HG03378 (cell line): ENCODE data around the gene TRIM25.

Experiments
- ATAC-seq: cut with Tn5 transposase; IDR thresholded peaks from one replicate; pipeline ENCODE4 v1.9.1; 2021; ENCODE audit warnings: mild to moderate bottlenecking, moderate library complexity; ENCODE audit not compliant: unreplicated experiment

Gene TRIM25

DNA sequence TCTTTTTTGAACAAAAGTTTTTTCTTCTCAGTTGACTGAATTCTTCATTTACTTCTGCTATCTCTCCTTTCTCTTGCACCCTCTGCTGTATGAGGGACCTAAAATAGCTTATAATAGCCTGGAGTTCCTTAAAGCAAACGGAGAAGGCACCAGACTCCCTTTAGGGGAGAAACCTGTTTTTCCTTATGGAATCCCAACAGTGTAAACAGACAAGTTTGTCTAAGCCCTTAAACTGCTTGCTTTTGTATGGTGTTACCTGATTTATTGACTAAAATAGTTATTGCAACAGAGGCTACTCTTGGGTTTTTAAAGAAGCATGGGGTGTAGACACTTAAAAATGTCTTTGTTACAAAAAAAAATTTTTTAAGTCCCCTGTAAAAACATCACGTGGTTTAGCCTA is 12.9 kb upstream of the TRIM25 start:
- ATAC-seq: no peak

DNA sequence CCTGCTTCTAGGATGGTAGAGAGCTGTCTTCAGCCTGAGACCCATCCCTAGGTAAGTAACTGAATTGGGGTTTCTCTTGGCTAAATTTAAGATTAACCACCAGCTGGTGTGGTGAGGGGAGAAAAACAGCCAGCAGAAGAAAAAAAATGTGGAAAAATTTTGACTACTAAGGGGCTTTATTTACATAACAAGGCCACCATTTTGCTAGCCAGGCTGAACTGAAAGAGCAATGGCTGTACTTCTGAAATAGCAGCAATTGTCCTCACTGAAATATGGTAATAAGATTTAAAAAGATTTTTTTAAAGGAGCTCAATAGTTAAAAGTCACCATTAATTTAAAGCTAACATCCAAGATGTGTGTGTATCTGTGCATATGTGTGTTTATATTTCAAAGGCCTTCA is 12.4 kb upstream of the TRIM25 start:
- ATAC-seq: no peak

DNA sequence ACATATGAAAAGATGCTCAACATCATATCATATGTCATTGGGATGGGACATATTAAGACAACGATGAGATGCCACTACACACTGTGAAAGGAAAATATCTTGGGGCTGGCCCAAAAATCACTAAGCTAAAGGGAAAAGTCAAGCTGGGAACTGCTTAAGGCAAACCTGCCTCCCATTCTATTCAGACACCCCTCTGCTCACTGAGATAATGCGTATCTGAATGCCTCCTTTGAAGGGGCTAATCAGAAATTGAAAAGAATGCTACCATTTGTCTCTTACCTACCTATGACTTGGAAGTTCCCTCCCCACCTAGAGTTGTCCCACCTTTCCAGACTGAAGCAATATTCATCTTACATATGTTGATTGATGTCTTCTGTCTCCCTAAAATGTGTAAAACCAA is 11.2 kb upstream of the TRIM25 start:
- no peak for ATAC-seq

DNA sequence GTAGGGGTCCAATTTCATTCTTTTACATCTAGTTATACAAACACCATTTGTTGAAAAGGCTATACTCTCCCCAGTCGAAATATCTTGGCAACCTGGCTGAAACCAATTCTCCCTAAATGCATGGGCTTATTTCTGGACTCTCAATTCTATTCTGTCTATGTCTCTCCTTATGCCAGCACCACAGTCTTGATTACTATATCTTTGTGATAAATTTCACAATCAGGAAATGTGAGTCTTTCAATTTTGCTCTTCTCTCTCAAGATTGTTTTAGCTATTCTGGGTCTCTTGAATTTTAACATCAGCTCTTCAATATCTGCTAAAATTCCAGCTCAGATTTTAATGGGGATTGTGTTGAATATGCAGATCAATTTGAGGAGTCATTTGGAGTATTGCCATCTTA is 5.9 kb upstream of the TRIM25 start:
- no peak for ATAC-seq

DNA sequence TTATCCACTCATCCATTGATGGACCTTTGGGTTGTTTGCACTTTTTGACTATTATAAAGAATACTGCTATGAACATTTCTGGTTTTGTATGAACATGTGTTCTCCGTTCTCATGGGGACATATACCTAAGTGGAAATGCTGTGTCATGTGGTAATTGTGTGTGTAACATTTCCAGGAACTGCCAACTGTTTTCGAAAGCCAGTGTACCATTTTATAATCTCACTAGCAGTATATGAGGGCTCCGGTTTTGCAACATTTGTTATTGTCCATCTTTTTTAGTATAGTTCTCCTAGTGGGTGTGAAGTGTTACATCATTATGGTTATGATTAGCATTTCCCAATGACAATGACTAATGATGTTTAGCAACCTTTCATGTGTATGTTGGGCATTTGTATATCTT is 5.1 kb upstream of the TRIM25 start:
- ATAC-seq: no peak

DNA sequence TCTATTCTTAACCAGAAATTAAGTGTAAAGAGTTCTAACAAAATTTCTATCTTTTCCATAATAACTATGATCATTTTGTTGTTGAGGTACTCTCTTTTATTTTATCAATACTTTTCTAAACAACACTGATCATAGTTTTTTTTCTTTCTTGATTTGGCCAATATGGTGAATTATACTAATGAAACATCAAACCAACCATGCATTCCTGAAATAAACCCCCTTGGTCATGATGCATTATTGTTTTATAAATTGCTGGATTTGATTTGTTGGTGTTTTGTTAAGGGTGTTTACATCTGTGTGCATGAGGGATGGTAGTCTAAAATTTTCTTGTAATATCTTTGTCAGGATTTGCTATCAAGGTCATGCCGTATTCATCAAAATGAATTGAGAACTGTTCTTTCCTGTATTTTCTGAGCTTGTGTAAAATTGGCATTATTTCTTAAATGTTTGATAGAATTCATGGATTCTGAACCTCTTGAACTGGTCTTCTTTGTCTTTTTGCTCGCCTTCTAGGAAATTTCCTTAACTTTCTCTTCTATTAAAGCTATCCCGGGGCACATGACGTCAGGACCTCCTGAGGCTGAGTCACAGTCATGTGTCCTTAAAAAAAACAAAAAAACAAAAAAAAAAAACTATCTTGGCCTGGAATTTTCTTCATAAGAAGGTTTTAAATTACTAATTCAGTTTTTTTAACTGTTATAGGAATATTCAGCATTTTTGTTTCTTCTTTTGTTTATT is 3.9 kb upstream of the TRIM25 start:
- no peak for ATAC-seq

DNA sequence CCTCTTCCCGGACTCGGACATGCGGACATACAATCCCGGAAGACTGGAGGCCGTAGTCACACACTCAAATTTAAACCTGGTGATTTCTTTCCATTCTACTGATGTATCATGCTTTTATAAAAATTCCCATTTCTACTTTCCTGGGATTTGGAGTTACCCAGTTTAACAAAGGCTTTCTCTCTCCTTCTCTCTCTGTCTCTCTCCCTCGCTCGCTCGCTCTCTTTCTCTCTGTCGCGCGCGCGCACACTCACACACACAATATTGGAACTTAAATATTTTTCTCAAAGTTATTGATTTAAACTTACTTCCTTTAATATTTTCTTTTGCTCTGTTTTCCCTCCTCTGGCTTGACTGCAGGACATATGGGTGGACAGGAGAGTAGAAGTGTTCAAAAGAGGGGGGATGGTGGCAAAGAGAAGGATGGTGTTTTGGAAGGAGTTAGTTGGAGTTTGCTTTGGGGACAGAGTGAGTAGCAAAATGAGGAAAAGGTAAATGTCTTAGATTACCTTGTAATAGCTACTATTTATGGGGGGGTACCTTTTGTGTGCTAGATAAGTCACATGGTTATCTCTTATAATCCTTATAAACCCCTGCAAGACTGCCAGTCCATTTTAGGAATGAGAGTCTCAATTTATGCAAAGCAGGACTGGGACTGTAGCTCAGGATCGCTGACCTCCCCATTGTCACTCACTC is 878 bp upstream of the TRIM25 start:
- no peak for ATAC-seq

DNA sequence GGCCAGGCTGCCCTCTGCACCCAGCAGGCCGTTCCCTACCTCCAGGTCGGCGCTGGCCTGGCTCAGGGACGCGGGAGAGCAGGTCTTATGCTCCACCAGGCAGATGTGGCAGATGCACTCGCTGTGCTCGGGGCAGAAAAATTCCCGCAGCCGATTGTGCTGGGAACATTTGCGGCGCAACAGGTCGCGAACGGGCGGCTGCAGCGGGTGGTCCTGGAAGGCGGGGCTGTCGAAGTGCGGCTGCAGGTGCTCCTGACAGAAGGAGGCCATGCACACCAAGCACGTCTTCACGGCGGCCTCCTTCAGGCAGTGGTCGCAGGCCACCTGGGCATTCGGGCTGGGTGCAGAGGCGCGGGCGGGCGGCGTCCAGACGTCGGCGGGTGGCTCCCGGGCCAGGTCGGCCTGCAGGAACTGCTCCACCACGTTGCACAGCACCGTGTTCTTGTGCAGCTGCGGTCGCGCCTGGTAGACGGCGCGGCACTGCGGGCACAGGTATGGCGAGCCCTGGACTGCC is 439 bp downstream of the TRIM25 start:
- peak; percentile 24 for ATAC-seq

DNA sequence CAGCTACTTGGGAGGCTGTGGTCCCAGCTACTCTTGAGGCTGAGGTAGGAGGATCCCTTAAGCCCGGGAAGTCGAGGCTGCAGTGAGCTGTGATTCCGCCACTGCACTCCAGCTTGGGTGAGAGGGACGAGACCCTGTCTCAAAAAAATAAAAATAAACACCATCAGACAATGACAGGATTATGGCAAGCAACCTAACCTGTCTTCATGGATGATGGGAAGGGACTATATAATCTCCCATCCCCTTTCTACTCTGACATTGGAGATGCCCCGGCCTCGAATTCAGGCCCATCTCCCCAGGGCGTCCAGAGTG is 893 bp downstream of the TRIM25 start:
- no peak for ATAC-seq

DNA sequence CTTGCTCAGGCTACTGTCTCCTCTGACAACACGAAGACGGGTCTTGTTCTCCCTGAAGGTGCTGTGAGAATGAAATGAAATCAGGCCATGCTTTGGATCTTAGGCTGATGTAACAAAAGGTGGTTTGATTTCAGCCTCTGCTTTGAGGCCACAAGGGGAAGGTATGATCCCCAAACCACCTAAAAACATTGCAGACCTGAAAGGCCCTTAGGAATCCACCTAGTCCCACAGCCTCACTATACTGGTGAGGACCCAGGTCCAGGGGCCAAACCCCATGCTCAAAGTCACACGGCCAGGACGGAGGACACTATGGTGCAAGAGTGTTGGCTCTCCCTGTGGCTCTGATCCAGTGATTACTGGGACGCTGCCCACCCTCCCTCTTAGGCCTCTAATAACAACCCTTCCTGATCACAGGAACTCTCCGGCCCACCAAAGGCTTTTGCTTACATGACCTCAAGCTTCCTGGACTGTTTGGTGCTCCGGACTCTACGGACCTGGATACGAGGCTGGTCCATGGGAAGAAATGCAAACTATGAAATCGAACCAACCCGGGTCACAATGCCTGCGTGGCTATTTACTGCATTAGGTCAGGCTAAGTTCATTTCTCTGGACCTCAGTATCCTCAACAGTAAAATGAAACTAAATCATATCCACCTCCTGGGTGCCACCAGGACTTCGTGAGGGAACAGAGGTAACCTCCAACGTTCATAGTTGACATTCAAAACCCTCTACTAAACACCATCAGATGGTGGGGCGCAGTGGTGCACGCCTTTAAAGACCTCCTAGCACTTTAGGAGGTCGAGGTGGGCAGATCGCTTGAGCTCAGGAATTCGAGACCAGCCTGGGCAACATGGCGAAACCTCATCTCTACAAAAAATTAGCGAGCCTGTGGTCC is 1.5 kb downstream of the TRIM25 start:
- ATAC-seq: no peak

DNA sequence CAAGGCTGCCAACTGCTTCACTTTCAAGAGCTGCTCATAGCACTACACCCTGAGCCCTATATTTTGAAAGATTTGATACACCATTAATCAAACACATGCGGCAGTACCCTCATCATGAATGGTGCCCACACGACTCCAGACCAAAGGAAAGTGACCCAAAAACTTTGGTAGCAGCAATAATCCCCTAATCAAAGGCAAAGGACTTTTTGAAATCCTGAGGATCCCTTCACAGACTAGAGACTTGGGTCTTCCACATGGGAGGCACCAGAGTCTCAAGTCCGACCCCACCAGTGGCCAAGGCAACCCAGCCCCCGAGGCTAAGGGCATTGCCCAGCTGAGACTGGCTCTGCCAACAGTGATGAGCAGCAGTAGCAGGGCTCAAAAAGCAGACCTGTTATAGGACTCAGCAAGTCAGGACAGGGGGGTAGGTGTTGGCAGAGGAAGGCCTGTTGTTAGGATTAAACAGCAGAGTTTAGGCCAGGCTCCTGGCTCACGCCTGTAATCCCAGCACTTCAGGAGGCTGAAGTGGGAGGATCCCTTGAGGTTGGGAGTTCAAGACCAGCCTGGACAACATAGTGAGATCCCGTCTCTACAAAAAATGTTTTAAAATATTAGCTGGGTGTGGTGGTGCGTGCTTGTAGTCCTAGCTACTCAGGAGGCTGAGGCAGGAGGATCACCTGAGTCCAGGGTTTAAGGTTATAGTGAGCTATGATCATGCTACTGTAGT is 3.2 kb downstream of the TRIM25 start:
- ATAC-seq: no peak

DNA sequence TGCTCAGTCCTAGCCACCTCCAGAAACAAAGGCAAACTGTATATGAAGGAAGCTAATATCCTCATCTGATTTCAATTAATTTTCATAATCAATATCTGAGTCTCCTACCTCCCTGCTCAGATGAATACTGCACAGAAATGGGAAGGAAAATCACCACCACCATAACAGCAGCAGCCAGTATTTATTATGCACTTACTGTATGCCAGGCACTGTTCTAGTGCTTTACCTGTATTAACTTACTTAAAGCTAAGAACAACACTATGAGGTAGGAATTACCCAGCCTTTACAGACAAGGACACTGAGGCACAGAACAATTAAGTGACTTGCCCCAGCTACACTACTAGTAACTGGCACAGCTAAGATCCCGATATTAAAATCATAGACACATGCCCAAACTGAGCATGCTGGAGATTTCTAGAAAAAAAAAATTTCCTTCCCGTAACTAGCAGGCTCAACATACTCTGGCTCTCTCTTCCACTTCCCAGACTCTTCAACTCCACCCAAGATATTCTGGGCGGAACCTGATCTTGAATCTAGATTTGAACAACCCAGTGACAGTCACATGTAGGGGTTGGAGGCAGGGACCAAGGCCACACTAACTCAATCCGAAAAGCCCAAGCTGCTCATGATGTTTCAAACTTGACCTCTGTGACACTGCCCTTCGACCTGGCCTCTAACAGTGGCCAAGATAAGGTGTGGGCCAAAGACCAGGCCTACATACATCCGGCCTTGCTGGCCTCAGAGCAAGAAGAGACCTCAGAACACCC is 3.9 kb downstream of the TRIM25 start:
- ATAC-seq: no peak

DNA sequence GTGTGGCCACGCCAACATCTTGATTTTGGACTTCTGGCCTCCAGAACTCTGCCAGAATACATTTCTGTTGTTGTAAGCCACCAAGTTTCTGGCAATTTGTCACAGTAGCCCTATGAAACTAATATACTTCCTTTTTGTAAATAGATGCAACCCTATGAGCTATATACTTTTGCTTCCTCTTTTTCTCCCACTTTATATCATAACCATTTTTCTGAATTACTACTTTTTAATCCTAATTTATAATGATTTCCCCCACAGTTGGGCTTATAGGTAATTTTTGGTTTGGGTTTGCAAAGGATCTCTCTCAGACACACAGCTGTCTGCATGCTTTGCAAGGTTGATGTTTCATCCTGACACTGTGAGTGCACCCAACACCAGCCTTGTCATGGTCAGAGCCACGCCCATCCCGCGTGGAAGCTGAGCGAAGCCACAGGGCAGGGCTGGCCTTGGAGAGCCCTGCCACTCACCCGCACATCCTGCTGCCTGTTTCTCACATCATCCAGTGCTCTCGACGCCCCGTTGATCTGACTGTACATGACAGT is 5.8 kb downstream of the TRIM25 start:
- ATAC-seq: peak; percentile 74

DNA sequence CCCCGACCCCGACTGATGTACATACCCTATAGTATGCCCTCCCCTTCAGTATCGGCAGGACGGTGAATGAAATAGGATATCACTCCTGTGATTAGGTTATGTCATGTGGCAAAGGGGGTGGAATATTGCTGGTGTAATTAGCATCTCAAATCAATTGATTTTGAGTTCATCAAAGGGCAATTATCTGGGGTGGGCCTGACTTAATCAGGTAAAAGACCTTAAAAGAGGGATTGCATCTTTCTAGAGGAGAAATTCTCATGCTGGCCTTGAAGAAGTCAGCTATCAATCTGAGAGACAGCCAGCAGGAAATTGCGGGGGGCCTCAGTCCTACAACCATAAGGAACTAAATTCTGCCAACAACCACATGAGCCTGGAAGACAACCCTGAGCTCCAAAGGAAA is 10.3 kb downstream of the TRIM25 start:
- no peak for ATAC-seq

DNA sequence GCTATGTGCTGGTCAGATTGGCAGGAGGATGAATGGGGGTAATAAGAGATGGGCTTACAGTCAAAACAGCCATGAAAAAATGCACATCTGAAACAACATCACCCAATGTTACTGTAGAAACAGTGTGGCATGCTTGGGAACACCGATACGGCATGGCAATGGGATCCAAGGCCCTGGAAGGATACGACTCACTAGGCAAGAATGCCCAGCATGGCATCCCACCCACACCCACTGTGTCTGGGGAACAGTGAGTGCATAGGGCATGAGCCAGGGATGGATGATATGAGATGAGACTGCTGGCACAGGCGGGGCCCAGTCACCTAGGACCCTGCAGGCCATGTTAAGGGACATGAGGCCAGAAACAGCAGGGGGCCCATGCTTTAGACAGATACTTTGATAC is 11.5 kb downstream of the TRIM25 start:
- no peak for ATAC-seq

DNA sequence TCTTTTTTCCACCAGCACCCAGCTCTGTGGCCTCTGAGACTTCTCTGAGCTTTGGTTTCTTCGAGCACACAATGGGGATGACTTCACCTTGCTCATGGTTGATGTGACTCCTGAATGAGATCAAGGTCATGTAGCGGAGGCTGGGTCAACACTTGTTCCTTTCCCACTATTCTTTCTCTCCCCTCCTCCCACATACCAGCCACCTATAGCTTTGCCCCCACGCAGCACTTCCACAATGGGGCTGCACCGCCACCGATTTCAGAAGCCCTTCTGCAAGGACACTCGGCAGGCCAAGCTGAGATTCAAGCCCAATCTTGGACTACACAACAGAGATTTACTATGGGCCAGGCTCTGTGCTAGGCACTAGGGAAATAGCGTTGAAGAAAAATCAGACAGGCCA is 14.4 kb downstream of the TRIM25 start:
- no peak for ATAC-seq

DNA sequence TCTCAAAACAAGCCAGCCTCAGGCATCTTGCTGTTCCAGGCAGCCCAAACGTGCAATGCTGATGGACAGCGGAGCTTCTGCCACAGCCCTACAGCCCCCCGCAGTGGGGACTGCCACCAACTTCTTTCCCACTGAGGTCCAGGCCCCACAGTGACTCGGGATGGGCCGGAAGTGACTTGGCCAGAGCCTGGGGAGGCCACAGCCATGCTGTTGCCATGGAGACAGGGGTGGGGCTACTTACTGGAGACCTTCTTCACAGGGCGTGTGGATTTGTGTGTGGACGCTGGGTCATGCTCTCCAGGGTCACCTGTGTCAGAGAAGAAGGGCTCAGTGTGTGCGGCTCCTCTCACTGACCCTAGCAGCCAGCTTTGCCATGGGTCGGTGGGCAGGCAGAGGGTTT is 15.0 kb downstream of the TRIM25 start:
- no peak for ATAC-seq

DNA sequence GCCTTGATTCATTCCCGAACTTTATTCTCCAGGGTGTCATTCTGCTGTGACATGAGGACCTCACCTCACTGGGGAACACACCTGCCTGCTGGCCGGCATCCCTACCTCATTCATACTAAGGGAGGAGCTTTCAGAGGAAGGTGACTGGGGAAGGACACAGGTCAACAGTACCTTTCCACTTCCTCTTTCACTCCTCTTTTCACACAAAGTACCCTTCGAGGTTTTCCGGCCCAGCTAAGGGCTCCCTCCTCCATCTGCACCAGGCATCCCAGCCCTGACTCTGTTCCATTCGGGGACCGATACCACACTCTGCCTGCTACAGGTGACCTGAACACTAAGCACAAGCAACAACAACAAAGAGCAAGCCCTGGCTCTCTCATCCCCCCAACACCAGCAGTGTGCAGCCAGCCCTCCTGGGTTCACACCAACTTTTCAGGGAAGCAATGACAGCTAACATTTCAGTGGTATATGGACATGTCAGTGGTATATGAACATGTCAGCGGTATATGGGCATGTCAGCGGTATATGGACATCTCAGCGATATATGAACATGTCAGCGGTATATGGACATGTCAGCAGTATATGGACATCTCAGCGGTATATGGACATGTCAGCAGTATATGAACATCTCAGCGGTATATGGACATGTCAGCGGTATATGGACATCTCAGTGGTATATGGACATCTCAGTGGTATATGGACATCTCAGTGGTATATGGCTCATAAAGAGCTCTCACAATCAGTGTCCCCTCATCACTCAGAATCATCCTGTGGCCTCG is 16.0 kb downstream of the TRIM25 start:
- no peak for ATAC-seq

DNA sequence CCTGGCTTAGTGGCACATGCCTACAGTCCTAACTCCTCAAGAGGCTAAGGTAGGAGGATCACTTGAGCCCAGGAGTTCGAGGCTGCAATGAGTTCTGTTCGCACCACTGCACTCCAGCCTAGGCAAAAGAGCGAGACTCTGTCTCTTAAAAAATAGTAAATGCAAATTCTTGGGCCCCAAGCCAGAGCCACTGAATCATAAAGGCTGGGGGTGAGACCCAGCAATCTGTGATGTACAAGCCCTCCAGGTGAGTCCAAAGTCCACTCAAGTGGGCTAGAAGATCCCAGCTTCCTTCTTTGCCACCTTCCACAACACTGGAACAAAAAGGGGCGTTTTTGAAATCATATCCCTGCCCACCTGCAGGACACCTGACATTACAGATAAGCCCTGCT is 16.9 kb downstream of the TRIM25 start:
- no peak for ATAC-seq
